ENCODE results near the gene IL2RA.

Gene IL2RA

DNA sequence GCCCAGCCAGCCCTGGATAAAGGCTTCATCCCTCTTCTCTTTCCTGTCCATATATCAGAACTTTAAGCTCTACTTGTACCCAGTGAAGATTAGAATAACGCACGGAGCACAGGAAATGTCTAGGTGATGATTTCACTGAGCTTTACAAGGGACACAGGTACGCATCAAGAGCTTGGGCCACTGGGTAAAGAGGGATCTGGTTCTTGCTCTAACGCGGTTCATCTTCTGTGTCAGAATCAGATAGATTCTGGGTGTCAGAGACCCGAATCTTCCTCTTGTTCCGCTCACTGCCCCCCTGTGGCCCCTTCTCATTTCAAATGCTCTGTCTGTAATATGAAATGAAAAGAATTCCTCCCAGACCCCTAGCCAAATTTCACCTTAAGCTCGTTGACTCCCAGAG is 24.7 kb downstream of the IL2RA start:
- DNase-seq, result no peak

DNA sequence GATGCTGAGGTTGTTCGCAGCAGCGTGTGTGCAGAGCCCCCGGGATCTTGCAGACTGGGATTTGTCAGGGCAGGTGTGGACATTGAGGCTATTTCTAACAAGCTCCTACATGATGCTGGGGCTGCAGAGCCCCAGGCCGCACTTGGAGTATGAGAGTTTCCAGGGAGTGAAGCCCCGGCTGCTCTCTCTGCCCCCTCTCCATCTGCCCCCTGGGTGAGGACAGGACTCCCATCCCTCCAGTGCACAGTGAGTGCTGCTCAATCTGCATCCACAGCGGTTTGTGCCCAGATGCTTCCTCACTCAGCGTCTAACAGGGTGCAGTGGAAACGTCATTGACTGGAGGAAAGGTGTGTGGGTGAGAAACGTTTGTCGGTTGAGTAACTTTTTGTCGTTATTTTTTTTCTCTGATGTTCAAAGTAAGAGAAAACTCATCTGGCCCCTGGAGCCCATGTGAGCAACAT is 25.3 kb downstream of the IL2RA start:
- DNase-seq, result no peak

DNA sequence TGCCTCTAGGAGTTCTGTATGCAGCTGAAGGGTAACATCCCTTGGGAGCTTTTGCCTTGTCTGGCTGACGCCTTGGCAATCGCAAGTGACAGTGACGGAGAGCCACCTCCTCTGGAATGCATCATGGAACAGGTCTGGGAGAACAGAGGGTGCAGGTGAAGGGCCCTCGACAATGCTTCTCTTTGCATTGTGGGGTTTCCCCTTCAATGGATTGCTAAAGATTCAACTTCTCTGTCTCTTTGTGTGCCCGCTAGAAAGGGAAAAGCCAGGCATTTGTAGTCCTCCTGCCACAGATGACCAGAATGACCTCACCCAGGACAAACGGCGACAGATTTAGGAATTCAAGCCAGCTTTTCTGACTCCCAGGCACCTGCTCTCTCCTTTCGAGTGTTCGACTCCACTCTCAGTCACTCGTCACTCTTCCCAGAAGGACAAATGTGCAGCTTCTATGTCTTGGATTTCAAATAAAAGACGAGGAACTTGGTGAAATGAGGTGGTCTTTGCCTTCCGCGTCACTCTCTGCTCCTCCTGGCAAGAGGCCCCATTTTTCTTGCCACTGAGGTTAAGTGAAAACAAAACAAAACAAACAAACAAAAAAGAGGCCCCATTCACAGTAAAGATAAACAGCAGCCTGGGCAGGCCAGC is 26.1 kb downstream of the IL2RA start:
- DNase-seq, result no peak

DNA sequence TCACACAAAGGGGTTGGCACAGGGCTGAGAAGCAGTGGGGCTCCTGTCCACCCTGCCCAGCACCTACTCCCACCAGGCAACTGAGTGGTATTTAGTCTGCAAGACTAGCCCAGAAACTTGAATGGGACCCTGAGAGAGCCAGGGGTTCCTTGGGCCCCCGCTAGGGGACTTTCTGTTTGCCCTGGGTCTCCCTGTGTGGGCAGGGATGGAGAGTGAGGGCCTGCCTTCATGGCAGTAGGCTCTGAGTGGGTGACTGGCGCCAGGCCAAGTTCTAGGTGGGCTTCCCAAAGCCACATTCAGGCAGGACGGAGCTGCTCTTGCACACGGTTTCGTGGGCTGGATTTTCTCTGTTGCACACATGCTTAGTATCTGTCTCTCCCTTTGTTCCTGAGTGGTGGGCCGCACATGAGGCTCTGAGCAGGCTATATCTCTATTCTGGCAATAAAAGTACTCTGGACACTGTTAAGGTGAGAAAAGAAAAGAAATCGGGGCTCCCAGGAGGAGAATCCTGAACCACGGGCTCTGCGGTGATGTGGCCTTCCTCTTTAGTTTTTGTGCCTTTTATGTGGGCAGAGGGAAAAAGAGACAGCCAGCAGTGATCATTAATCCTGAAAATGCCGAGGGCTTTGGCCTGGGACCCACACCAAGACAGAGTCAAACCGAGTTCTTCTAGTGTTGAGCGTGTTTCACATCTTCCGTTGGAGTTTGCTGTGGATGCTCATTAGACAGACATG is 26.9 kb downstream of the IL2RA start:
- no peak for DNase-seq

DNA sequence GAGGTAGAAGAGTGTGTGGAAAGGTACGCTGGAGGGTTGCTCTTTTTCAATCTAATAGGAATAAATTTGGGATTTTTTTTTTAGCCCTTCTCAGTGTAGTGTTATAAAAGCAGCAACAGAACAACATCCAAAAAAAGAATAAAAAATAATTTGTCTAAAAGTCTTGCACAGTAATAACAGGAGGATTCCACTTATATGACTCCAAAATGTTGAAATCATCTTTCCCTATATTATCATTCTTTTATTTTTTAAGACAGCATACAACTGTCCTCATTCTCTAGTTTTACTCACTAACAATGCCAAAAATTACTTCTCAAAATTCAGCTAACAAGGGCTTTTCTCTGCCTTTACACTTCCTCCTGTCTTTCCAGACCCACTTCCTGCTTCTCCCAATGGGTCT is 27.8 kb downstream of the IL2RA start:
- DNase-seq, result no peak

DNA sequence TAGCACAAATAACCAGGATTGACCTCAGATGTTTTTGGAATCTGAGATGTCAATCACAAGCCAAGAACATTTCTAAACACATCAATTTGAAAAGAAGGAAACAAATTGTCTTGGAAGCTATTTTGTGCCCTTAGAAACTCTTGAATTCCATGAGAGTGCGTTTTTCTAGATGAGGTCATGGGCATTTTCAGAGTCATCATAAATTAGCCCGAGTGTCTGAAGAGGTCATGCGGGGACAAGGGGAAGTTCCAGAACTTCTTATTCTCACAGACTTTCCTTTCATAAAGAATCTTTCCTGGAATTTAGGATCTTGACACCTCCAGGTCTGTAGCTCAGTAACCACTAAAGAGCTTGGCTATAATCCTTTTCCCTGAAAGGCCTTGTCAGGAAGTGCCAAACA is 28.2 kb downstream of the IL2RA start:
- no peak for DNase-seq

DNA sequence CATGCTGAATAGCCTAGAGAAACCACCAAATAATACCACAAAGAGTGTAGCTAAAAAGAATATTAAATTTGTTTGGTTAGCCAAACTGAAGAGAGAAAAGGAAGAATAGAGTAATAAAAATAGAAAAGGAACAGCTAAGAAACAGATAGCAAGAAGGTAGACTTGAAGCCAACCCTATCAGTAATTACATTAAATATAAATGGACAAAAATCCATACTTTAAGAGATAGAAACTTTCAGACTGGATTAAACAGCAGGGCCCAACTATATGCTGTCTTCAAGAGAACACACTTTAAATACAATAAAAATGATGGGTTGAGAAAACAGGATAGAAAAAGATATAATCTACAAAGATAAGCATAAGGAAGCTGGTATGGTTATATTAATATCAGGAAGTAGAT is 31.2 kb downstream of the IL2RA start:
- no peak for DNase-seq

DNA sequence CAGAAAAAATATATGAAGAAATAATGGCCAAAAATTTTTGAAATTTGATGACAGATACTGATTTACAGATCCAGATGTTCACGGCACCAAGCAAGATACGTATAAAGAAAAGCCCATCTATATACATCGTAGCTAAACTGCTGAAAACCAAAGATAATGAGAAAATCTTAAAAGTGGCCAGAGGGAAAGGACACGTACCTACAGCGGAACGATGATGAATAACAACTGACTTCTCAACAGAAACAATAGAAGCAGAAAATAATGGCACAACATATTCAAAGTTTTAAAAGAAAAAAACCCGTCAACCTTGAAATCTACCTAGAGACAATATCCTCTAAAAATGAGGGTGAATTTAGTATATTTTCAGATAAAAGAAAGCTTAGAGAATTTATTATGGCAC is 31.9 kb downstream of the IL2RA start:
- no peak for DNase-seq

DNA sequence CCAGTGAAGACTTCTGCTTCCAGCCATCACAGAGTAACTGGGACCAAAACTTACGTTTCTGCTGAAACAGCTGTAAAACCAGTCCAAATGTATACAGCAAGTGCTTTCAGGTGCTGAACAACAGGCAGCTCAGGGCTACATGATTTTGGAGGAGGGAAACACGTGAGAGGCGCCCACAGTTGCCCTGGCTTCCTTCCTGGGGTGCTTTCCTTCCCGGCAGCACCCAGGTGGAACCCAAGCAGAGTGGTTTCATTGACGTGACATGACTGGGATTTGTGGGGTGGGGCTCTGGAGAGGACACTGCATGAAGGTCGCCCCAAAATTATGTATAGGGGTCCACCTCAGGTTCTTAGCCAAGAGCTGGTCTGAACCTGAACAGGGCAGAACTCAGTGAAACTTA is 34.2 kb downstream of the IL2RA start:
- no peak for DNase-seq

DNA sequence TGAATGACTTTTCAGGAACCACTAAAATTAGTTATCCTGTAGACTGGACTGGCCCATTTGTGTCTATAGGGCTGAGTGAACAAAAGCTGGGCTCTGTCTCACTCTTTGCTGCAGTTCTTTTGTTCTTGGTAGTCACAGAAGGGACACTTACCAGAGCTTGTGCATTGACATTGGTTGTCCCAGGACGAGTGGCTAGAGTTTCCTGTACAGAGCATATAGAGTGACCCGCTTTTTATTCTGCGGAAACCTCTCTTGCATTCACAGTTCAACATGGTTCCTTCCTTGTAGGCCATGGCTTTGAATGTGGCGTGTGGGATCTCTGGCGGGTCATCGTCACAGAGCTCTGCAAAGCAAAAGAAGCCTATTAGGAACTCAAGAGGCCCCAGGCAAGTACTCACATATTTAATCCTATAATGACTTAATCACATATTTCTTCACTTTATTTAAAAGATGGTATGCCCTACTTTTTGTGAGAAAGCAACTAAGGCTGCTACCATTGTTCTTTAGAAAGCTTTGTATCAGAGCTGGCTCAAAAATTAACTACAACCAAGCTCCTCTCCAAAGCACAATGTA is 36.4 kb downstream of the IL2RA start:
- no peak for DNase-seq

DNA sequence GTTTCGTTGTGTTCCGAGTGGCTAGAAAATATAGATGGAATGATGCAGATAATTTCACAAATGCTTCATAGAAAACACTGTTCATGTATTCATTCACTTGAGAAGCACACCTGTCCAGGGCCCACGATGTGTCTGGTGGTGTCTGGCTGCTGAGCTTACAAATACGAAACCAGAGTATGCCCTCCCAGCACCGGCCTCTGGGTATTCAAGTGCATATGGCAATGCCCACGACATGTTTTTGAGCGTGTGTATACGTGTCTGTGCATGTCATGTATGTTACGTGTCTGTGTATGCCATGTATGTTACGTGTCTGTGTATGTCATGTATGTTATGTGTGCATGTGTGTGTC is 37.9 kb downstream of the IL2RA start:
- no peak for DNase-seq

DNA sequence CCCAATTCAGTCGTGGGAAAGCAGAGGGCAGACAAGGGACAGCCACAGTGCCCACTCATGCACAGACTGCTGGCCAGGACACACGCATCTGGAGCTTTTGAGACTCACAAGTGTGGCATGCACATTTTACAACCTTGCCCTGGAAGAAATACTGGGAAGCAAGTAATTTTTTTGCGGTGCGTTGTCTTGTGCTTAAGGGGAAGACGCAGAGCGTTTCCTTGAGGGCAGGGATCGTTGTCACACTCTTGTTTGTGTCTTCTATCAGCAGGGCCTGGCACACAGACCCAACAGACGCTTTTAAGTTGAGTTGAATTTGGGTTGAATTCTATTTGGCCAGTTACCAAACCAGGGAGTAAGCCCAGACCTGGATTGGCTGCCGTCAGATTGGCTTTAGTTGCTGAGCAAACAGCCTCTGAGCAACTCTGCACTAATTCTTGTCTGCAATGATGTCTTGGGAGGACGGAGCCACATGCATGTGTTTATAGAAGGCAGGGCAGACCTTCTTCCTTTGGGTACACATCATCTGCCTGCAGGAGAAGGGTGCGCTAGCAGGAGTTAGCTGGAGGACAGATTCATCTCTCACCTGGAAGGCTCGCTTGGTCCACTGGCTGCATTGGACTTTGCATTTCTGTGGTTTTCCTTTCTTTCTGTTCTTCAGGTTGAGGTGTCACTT is 38.4 kb downstream of the IL2RA start:
- DNase-seq, result no peak

DNA sequence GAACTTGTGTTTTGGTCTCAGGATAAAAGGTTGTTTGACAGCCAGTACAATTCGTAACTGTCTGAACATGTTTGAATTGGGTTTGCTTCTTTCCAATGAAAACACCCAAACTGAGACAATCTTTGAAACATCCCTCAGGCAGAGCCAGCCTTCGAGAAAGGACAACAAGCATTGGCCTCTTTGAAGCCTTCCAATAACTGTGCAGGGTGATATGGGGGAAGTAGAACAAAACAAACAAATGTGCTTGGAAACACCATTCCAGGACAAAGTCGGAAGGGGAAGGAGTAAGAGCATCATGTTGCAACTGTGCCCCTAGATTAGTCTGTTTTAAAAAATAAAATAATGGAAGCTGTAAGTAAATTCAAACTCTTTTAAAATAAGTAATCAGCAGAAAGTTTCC is 39.5 kb downstream of the IL2RA start:
- DNase-seq, result no peak

DNA sequence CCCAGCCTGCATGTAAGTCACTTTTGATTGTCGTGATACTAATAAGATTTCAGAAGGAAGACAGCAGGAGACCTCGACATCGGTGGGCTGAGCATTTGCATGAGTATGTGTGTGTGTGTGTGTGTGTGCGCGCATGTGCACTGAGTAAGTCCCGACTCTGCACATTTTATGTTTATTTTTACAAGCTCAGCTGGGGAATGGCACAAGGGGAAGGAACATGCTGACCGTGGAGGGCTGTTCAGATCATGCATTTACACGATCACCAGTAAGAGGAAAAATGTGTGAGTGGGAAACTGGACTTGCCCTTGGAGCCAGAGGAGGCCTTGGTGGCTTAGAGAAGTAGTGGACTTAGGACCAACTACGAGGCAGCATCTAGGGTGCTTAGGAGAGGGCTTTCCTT is 41.3 kb downstream of the IL2RA start:
- no peak for DNase-seq

DNA sequence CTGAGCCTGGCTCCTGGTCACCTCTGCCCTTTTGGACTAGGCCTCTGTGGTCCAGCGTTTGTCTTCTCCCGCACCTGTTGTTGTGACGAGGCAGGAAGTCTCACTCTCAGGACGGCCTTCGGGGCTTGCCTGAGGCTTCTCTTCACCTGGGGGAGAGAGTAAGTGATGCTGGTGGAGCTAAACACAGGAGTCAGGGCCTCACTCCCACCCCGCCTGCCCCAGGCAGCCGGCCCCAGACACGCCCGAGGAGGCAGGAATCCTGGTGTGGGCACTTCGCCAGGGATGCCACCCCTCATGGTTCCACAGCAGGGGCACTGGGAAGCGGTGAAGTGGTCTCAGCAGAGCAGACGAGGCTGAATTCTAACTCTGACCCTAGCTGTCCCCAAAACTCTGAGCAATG is 42.4 kb downstream of the IL2RA start:
- no peak for DNase-seq

DNA sequence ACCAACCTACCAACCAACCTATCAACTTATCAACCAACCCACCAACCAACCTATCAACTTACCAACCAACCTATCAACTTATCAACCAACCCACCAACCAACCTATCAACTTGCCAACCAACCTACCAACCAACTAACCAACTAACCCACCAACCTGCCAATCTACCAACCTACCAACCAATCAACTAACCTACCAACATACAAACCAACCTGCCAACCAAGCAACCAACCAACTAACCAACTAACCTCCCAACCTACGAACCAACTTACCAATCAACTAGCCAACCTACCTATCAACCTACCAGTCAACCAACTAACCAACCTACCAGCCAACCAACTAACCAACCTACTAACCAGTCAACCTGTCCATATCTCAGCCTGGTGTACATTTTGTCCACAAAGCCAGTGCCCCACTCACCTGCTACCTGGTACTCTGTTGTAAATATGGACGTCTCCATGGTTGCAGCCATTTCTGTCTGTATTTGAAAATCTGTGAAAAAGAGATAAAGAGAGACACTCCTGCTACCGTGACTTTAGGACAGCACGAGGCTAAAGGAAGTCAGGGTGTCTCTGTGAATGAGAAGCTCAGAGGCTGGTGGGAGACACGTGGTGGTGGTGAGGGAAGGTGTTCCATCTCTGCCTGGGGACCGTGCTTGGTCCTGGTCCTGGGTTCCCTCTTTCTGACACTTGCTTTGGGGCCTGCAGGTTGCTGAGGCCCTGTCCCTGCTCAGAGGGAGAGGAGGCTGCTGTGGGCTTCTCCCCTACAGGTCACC is 43.0 kb downstream of the IL2RA start:
- no peak for DNase-seq

DNA sequence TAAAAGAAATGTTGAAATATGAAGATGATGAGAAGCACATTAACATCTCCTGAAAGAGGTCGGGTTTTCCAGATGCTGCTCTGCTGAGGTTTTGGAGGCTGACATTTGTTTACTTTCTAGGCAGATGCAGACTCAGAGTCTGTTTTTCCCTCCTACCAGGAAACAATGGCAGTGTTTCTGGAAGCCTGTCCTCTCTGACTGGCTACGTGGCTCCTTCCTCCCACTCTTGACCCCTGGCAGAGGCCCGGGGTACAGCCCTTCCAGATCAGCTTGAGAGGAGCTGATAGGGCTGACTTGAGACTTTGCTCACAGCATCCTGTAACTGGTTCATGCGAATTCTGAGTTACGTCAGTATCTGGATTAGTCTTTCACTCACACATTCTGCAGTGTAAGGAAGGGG is 43.7 kb downstream of the IL2RA start:
- DNase-seq, result no peak

DNA sequence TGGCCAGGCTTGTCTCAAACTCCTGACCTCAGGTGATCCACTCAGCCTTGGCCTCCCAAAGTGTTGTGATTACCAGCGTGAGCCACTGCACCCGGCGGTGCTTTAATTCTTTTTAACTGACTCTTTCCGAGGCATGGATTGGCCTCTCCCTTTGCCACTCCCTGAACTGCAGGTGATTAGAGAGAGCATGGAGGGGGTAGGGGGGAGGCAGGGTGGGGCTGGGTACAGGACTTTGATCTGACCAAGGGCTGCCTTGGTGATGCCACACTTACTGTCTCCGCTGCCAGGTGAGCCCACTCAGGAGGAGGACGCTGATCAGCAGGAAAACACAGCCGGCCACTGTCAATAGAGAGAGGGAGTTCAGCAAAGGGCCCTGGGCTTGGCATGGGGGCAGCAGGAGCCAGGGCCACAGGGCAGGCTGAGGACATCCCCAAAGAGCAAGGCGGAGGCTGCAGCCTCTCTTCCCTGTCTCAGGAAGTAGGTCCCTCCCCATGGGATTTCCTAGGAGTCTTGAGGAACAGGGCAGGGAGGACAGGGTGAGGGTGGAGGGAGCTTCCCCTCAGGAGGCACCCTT is 44.3 kb downstream of the IL2RA start:
- no peak for DNase-seq

DNA sequence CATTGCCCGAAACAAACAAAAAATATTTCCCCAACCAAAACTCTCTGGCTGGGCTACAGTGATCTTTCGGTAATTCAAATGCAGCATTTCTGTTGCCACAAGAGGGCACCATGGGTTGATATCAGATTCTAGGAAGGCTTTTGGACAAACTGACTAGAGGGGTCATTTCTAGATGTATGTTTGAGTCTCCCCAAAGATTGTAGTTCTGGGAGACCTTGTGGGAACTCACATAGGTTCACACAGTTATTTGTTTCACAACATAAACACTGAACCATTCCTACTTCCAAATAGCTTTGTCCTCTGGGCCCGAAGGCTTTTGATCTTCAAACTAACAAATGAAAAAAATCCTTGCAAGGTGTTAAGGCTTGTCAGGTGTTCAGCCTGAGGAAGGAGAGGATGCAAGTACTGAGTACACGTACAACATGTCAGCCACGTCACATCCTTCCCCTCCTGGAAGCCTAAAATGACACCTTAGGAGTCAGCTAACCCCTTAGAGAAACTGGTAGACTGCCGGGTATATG is 47.9 kb downstream of the IL2RA start:
- DNase-seq, result no peak

DNA sequence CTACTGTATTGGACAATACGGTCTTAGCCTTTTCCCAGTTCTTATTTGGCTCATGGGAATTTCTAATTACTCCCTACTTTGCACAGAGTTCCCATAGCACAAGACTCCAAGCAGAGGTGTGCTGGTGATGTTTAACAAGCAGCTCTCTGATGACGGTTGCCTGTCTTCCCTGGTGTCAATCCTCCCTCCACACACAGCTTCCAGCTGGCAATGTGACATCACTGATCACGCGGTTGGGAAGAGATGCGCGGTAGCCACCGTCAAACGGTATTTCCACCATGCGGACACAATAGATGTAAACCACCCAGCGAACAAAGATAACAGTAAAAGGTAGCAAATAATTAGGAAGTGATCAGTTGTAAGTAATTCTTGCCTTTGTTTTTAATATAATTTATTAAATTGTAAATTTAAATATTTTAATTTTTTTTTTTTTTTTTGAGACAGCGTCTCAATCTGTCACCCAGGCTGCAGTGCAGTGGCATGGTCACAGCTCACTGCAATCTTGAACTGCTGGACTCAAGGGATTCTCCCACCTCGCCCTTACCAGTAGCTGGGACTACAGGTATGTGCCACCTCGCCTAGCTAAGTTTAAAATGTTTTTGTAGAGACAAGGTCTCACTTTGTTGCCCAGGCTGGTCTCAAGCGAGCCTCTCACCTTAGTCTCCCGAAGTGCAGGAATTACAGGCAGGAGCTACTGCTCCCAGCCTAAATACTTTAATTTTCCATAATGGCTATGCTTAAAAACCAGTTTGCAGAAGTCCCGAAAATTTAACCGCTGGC is 48.6 kb downstream of the IL2RA start:
- DNase-seq, result no peak

DNA sequence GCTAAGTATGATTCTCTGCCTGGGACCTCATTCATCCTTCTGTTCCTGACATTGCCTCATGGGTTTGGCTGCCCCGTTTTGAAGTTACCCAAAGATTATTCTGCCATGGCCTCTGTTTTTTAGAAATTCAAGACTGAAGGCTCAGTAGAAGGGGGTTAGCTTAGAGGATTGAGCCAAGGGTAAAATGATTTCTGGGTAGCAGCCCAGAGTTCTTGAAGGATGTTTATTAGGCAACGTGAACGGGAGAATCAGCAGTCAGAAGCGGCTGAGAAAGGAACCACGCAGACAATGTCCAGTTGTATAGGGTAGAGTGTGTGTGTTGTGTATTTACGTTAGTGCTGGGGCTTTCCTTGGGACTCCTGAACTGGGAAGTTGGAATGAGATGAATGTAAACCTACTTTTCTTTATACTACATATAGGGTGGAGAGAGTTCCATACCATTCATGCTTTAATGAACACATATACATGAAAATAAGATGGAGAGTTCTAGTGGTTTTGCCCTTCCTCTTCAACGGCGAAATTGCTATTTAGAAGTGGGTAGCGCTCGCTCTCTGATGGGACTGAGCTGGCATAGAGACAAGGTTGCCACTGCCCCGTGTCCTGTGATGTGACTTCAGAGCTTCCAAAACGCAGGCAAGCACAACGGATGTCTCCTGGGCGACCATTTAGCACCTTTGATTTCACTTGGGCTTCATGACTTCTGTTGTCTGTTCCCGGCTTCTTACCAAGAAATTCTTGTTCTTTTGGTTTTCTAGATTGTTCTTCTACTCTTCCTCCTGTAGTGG is 49.9 kb downstream of the IL2RA start:
- DNase-seq, result no peak

Measured in NCI-H2107 (cell line).